Muscle of back (tissue), 11 donors: ENCODE data around the gene EPS8L2. TPM values are rescaled to one million over a fixed set of nuclear protein-coding genes. Genes with fewer than 3 reads are reported as not detected.
A peak's percentile ranks its signal among the peaks of the same experiment; 100 is the strongest.
"Not testable (repeated sequence)": the region's sequence is repeated elsewhere in the genome, so short reads cannot be mapped to it uniquely, and the experiment has no call there.

Source experiments
- DNase-seq, 3 donors: peaks; one replicate each; pipeline versions ENCODE4 v3.0.0 to v3.0.0-alpha.2; 2013
- polyA plus RNA-seq, 10 donors: library from polyadenylated mRNA; unstranded; fragments of 120-200 nt; gene quantifications; one replicate each; pipeline ENCODE4 v1.2.1, GENCODE V29; 2013; ENCODE audit not compliant: insufficient read length in 10 of 10

Gene EPS8L2
- polyA plus RNA-seq, 10 donors: 1.5 to 9.0 (median 2.8) TPM

GRCh38 chr11:689625-690024 lies 16.4 kb upstream of the EPS8L2 start:
- no peak for DNase-seq

GRCh38 chr11:690244-690643 lies 15.8 kb upstream of the EPS8L2 start:
- DNase-seq: not testable (repeated sequence)

- peak in 1 of 3 donors; percentile 26 for DNase-seq
These were observed 15.0 kb upstream of the EPS8L2 start for GRCh38 chr11:690738-691633.

GRCh38 chr11:691710-692590 lies 14.1 kb upstream of the EPS8L2 start:
- no peak for DNase-seq

- DNase-seq: peak in 1 of 3 donors; percentile 11
These were observed 13.1 kb upstream of the EPS8L2 start for GRCh38 chr11:692824-693414.

- peak in 1 of 3 donors; percentile 49 for DNase-seq
These were observed 12.6 kb upstream of the EPS8L2 start for GRCh38 chr11:693415-693831.

- no peak for DNase-seq
These were observed 12.0 kb upstream of the EPS8L2 start for GRCh38 chr11:693887-694562.

- peak; percentile 98 to 99 (median 98) for DNase-seq
These were observed 11.3 kb upstream of the EPS8L2 start, which contains the start of gene DEAF1 for GRCh38 chr11:694563-695287. Gene DEAF1, minus strand, starts transcription at chr11:695222. Its CDS starts 175 bp downstream, at chr11:695047.

GRCh38 chr11:695288-695537 lies 10.8 kb upstream of the EPS8L2 start:
- DNase-seq: no peak

GRCh38 chr11:695538-696248 lies 10.3 kb upstream of the EPS8L2 start, which contains the start of gene TMEM80:
Gene TMEM80, plus strand, starts transcription at chr11:695816. Its CDS starts 12 bp downstream, at chr11:695828.
- DNase-seq: peak; percentile 99 to 100 (median 99)

- DNase-seq: no peak
These were observed 9.0 kb upstream of the EPS8L2 start for GRCh38 chr11:696955-697491.

GRCh38 chr11:697811-698311 lies 8.2 kb upstream of the EPS8L2 start:
- DNase-seq: no peak

- no peak for DNase-seq
These were observed 7.4 kb upstream of the EPS8L2 start for GRCh38 chr11:698493-699115.

- DNase-seq: no peak
These were observed 6.9 kb upstream of the EPS8L2 start for GRCh38 chr11:699116-699508.

GRCh38 chr11:699753-700152 lies 6.3 kb upstream of the EPS8L2 start:
- DNase-seq: no peak

GRCh38 chr11:701741-702461 lies 4.1 kb upstream of the EPS8L2 start:
- DNase-seq: no peak

GRCh38 chr11:702462-703461 lies 3.3 kb upstream of the EPS8L2 start:
- no peak for DNase-seq
